Uterus (tissue), 4 donors: Measurements from ENCODE around the gene ITIH2. TPM values are rescaled to one million over a fixed set of nuclear protein-coding genes. Genes with fewer than 3 reads are reported as not detected.
"Not testable (repeated sequence)": the region's sequence is repeated elsewhere in the genome, so short reads cannot be mapped to it uniquely, and the experiment has no call there.

ENCODE experiments used
- DNase-seq, 2 donors: peaks; one replicate each; pipeline ENCODE4 v3.0.0-alpha.2; 2019 to 2020
- H3K27ac ChIP-seq, 2 donors: fragments of 200-600 bp; sonication (generic); 1 replicate in 1 of 2; 2 replicates in 1 of 2; pipeline ENCODE4 v1.5.1; 2016 to 2018
- H3K27me3 ChIP-seq, 2 donors: fragments of 200-600 bp; sonication (generic); one replicate each; pipeline ENCODE4 v1.5.1; 2018 to 2019; ENCODE audit warnings: control low read depth in 1 of 2
- H3K36me3 ChIP-seq, 2 donors: fragments of 200-600 bp; sonication (generic); one replicate each; pipeline ENCODE4 v1.5.1; 2019; ENCODE audit warnings: control low read depth in 1 of 2
- H3K4me1 ChIP-seq, 2 donors: fragments of 200-600 bp; sonication (generic); one replicate each; pipeline ENCODE4 v1.5.1; 2018 to 2019; ENCODE audit warnings: control low read depth in 1 of 2
- H3K4me3 ChIP-seq, 2 donors: fragments of 200-600 bp; sonication (generic); 1 replicate in 1 of 2; 2 replicates in 1 of 2; pipeline ENCODE4 v1.5.1; 2018 to 2019; ENCODE audit warnings: mild to moderate bottlenecking in 1 of 2
- H3K9me3 ChIP-seq, 2 donors: fragments of 200-600 bp; sonication (generic); one replicate each; pipeline ENCODE4 v1.5.1; 2019; ENCODE audit warnings: control low read depth in 1 of 2
- CTCF ChIP-seq, 4 experiments: fragments of 200-600 bp in 2 of 4; fragments of 450-650 bp in 2 of 4; sonication (generic) in 2 of 4; IDR thresholded peaks; one replicate each; pipeline ENCODE4 v1.5.1; 2016 to 2019; ENCODE audit warnings: antibody characterized with exemption in 4 of 4, mild to moderate bottlenecking in 2 of 4, moderate library complexity in 1 of 4
- POLR2A ChIP-seq, 2 donors: fragments of 450-650 bp; IDR thresholded peaks; one replicate each; pipeline ENCODE4 v1.6.1; 2016; ENCODE audit warnings: antibody characterized with exemption in 2 of 2, mild to moderate bottlenecking in 1 of 2, moderate library complexity in 1 of 2
- intact Hi-C: fragments of 100-400 bp; cut with DNase I; formaldehyde crosslinking; loops from one replicate; pipeline ENCODE4 v1.15.1; 2023; ENCODE audit warnings: low total_unique reads
- total RNA-seq, 4 donors: library from RNA; depleted of rRNA in 3 of 4; stranded (reverse); fragments of >200 nt in 3 of 4; gene quantifications; one replicate each; pipeline versions ENCODE4 v1.1.0 to v1.2.4, GENCODE V29; 2014 to 2023
- donor health status: DM: yes; HTN: yes; CAD: no.

ITIH2 gene
- total RNA-seq, 4 donors from 2014 or later = 0.21 TPM; not detected in 3

GRCh38 chr10:7710446-7710845 is 7.3 kb downstream of the ITIH2 start:
- Histone ChIP-seq H3K27ac (no peak overlapping the region), H3K27me3 (no peaks in the 10 kb centered on the region), H3K4me3 (no peak overlapping the region), H3K9me3 (no peaks in the 10 kb centered on the region), H3K4me1 (no peaks in the 10 kb centered on the region), H3K36me3 (no peaks in the 10 kb centered on the region)
- intact Hi-C loops = no loop called here
- no peak for TF ChIP-seq CTCF (IDR thresholded peaks at IDR 0.05)
- no peak for TF ChIP-seq POLR2A (IDR thresholded peaks at IDR 0.05)
- DNase-seq = no peak

- DNase-seq, H3K27me3 ChIP-seq, H3K4me1 ChIP-seq, intact Hi-C loops, H3K36me3 ChIP-seq, H3K9me3 ChIP-seq, H3K27ac ChIP-seq, H3K4me3 ChIP-seq: not testable (repeated sequence)
These were observed 8.0 kb downstream of the ITIH2 start for GRCh38 chr10:7711075-7711474.

GRCh38 chr10:7715515-7715914 is 12.4 kb downstream of the ITIH2 start:
- Histone ChIP-seq H3K4me3 (no peak overlapping the region), H3K9me3 (no peaks in the 10 kb centered on the region), H3K4me1 (no peaks in the 10 kb centered on the region), H3K27ac (no peak overlapping the region), H3K27me3 (no peaks in the 10 kb centered on the region), H3K36me3 (no peaks in the 10 kb centered on the region)
- TF ChIP-seq CTCF (IDR thresholded peaks at IDR 0.05) = no peak
- TF ChIP-seq POLR2A (IDR thresholded peaks at IDR 0.05) = no peak
- DNase-seq = no peak
- intact Hi-C loops = no loop called here

DNA sequence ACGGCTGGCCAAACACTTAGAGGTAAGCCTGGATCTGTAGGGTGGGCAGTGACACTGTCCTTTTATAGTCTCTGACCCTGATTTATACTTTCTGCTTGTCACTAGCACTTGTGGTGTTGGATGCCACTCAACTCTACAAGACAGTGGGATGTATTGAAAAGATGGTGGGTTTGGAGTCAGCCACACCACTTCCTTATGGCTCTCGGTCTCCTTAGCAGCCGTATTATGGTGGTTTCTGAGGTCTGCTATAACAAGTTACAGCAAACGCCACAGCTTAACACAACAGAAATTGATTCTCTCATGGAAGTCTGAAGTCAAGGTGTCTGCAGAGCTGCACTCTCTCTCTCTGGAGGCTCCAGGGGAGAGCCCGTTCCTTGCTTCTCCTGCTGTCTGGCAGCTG is 14.7 kb downstream of the ITIH2 start:
- intact Hi-C loops = no loop called here
- TF ChIP-seq POLR2A (IDR thresholded peaks at IDR 0.05) (no peak), CTCF (IDR thresholded peaks at IDR 0.05) (no peak)
- Histone ChIP-seq H3K4me1 (no peaks in the 10 kb centered on the region), H3K9me3 (no peaks in the 10 kb centered on the region), H3K36me3 (no peaks in the 10 kb centered on the region), H3K27me3 (no peaks in the 10 kb centered on the region), H3K4me3 (no peak overlapping the region), H3K27ac (no peak overlapping the region)
- no peak for DNase-seq

DNA sequence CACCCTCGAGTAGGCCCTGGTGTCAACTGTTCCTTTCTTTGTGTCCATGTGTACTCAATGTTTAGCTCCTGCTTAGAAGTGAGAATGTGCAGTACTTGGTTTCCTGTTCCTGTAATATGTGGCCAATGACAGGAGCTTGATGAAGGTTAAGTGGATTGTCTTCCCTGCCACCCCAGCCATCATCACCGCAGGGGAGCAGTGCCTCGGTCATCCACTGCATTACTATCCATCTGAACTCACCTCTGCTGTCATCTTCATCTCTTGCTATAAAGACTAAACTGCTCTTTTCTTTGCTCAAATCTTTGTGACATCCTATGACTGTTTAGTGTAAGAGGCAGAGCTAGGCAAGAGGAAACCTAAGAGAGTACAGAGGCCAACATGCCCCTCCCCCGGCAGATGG is 15.6 kb downstream of the ITIH2 start:
- H3K9me3 ChIP-seq = no peaks in the 10 kb centered on the region
- H3K4me3 ChIP-seq = no peak overlapping the region
- no peaks in the 10 kb centered on the region for H3K36me3 ChIP-seq
- intact Hi-C loops = no loop called here
- no peak for DNase-seq
- H3K27me3 ChIP-seq = no peaks in the 10 kb centered on the region
- H3K27ac ChIP-seq = no peak overlapping the region
- no peaks in the 10 kb centered on the region for H3K4me1 ChIP-seq
- no peak for TF ChIP-seq POLR2A (IDR thresholded peaks at IDR 0.05)
- TF ChIP-seq CTCF (IDR thresholded peaks at IDR 0.05) = no peak

DNA sequence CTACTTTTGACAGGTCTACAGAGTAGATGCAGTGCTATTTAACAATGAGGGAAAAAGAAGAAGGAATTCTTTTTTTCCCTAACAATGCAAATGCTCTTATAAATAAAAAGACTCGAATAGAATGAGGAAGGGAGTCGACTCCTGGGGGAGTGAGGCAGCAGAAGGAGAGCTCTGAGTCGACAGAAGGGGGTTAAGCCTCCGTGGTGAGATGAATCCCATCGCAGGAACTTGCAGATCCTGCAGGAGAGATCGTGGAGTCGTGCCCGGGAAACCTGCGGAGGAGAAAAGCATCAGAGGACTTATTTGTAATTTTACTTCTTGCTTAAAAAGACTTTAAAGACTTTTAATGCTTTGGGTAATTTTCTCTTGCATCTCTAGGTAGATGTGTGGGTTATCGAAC is 17.4 kb downstream of the ITIH2 start:
- no peaks in the 10 kb centered on the region for H3K36me3 ChIP-seq
- no peak for DNase-seq
- intact Hi-C loops = no loop called here
- no peak overlapping the region for H3K4me3 ChIP-seq
- H3K9me3 ChIP-seq = no peaks in the 10 kb centered on the region
- no peak for TF ChIP-seq CTCF (IDR thresholded peaks at IDR 0.05)
- TF ChIP-seq POLR2A (IDR thresholded peaks at IDR 0.05) = no peak
- no peak overlapping the region for H3K27ac ChIP-seq
- H3K27me3 ChIP-seq = no peaks in the 10 kb centered on the region
- no peaks in the 10 kb centered on the region for H3K4me1 ChIP-seq
